ENCODE data around the gene FBRSL1.

The FBRSL1 gene

GRCh38 chr12:132536102-132536876, 46.3 kb downstream of the FBRSL1 start:
- peaks cover 0 to 12% of the 10 kb centered on the region in 2 donors for H3K4me1 ChIP-seq (ENCODE audit: control insufficient read depth in 2 of 2, insufficient read depth in 1 of 2, low read depth in 1 of 2, low read length in 2 of 2)
- no peak overlapping the region for H2BK5ac ChIP-seq (ENCODE audit: low read length)
- WGBS, 2 donors (ENCODE audit: extremely low coverage in 2 of 2, insufficient read length in 2 of 2, insufficient replicate concordance in 1 of 2) = no CpG with 5 or more reads among the region's 16 CpGs
- no peaks in the 10 kb centered on the region for H3K79me1 ChIP-seq (ENCODE audit: low read depth, low read length)
- H4K91ac ChIP-seq (ENCODE audit: low read depth, low read length, poor library complexity) = peak overlapping the region; percentile 18
- H2BK12ac ChIP-seq (ENCODE audit: low read length) = no peak overlapping the region
- peak overlapping the region; percentile 14 for H3K23ac ChIP-seq (ENCODE audit: low read depth, low read length, poor library complexity)
- H3K27ac ChIP-seq (replicated peaks; ENCODE audit: low read length) = no peak overlapping the region
- H3K18ac ChIP-seq (ENCODE audit: low read length) = no peak overlapping the region
- no peak overlapping the region for H3K4me2 ChIP-seq (ENCODE audit: insufficient read depth, low read length, poor library complexity, severe bottlenecking)
- H3K36me3 ChIP-seq (replicated peaks in 1 of 2; ENCODE audit: control insufficient read depth in 2 of 2, insufficient read depth in 2 of 2, low read length in 2 of 2) = peaks cover 0 to 5% of the 10 kb centered on the region in 2 donors
- H3K27me3 ChIP-seq (ENCODE audit: control insufficient read depth in 3 of 3, insufficient read depth in 3 of 3, low read depth in 1 of 3, low read length in 3 of 3) = peaks cover 0 to 4% (median 0%) of the 10 kb centered on the region in 3 experiments
- H2AK5ac ChIP-seq (ENCODE audit: low read depth, low read length) = no peak overlapping the region
- H2BK15ac ChIP-seq (ENCODE audit: low read length) = no peak overlapping the region
- peak overlapping the region; percentile 80 for H3K9ac ChIP-seq (ENCODE audit: low read depth, low read length, poor library complexity)
- no peak overlapping the region for H2BK120ac ChIP-seq (ENCODE audit: low read depth, low read length)
- H3K4me3 ChIP-seq (ENCODE audit: low read length in 2 of 2) = peak overlapping the region in 1 of 2 donors; percentile 28
- H3K9me3 ChIP-seq (replicated peaks in 1 of 2; ENCODE audit: control insufficient read depth in 2 of 2, insufficient read depth in 1 of 2, low read depth in 1 of 2, low read length in 2 of 2) = peaks cover 28 to 54% of the 10 kb centered on the region in 2 donors
- no peak overlapping the region for H3K14ac ChIP-seq (ENCODE audit: low read length)
- H3K4ac ChIP-seq (ENCODE audit: low read length) = no peak overlapping the region
- H2AFZ ChIP-seq (ENCODE audit: low read length) = no peak overlapping the region
- DNase-seq (ENCODE audit: low spot score) = no peak
- H4K8ac ChIP-seq (ENCODE audit: low read depth, low read length) = peak overlapping the region; percentile 45

GRCh38 chr12:132537049-132537448, 47.1 kb downstream of the FBRSL1 start:
- Histone ChIP-seq H3K9me3 (replicated peaks in 1 of 2; ENCODE audit: control insufficient read depth in 2 of 2, insufficient read depth in 1 of 2, low read depth in 1 of 2, low read length in 2 of 2) (peaks cover 21 to 47% of the 10 kb centered on the region in 2 donors), H2BK5ac (ENCODE audit: low read length) (no peak overlapping the region), H3K14ac (ENCODE audit: low read length) (peak overlapping the region; percentile 11), H2BK15ac (ENCODE audit: low read length) (no peak overlapping the region), H3K4me2 (ENCODE audit: insufficient read depth, low read length, poor library complexity, severe bottlenecking) (no peak overlapping the region), H2BK12ac (ENCODE audit: low read length) (no peak overlapping the region), H3K27me3 (ENCODE audit: control insufficient read depth in 3 of 3, insufficient read depth in 3 of 3, low read depth in 1 of 3, low read length in 3 of 3) (peaks cover 0 to 6% (median 0%) of the 10 kb centered on the region in 3 experiments), H2AFZ (ENCODE audit: low read length) (no peak overlapping the region), H3K4me1 (ENCODE audit: control insufficient read depth in 2 of 2, insufficient read depth in 1 of 2, low read depth in 1 of 2, low read length in 2 of 2) (peaks cover 0 to 12% of the 10 kb centered on the region in 2 donors), H3K4ac (ENCODE audit: low read length) (no peak overlapping the region), H3K79me1 (ENCODE audit: low read depth, low read length) (no peaks in the 10 kb centered on the region), H3K9ac (ENCODE audit: low read depth, low read length, poor library complexity) (no peak overlapping the region), H2AK5ac (ENCODE audit: low read depth, low read length) (no peak overlapping the region), H4K8ac (ENCODE audit: low read depth, low read length) (no peak overlapping the region), H3K18ac (ENCODE audit: low read length) (no peak overlapping the region), H3K23ac (ENCODE audit: low read depth, low read length, poor library complexity) (peak overlapping the region; percentile 26), H3K36me3 (replicated peaks in 1 of 2; ENCODE audit: control insufficient read depth in 2 of 2, insufficient read depth in 2 of 2, low read length in 2 of 2) (peaks cover 0 to 5% of the 10 kb centered on the region in 2 donors), H3K4me3 (ENCODE audit: low read length in 2 of 2) (no peak overlapping the region), H3K27ac (replicated peaks; ENCODE audit: low read length) (no peak overlapping the region), H4K91ac (ENCODE audit: low read depth, low read length, poor library complexity) (no peak overlapping the region), H2BK120ac (ENCODE audit: low read depth, low read length) (no peak overlapping the region)
- no peak for DNase-seq (ENCODE audit: low spot score)
- WGBS, 2 donors (ENCODE audit: extremely low coverage in 2 of 2, insufficient read length in 2 of 2, insufficient replicate concordance in 1 of 2) = no CpG with 5 or more reads among the region's 11 CpGs

GRCh38 chr12:132537836-132538662, 48.1 kb downstream of the FBRSL1 start:
- Histone ChIP-seq H4K91ac (ENCODE audit: low read depth, low read length, poor library complexity) (no peak overlapping the region), H4K8ac (ENCODE audit: low read depth, low read length) (no peak overlapping the region), H3K9ac (ENCODE audit: low read depth, low read length, poor library complexity) (peak overlapping the region; percentile 74), H2BK12ac (ENCODE audit: low read length) (no peak overlapping the region), H3K14ac (ENCODE audit: low read length) (peak overlapping the region; percentile 4), H3K36me3 (replicated peaks in 1 of 2; ENCODE audit: control insufficient read depth in 2 of 2, insufficient read depth in 2 of 2, low read length in 2 of 2) (peaks cover 0 to 5% of the 10 kb centered on the region in 2 donors), H3K23ac (ENCODE audit: low read depth, low read length, poor library complexity) (peak overlapping the region; percentile 25), H3K9me3 (replicated peaks in 1 of 2; ENCODE audit: control insufficient read depth in 2 of 2, insufficient read depth in 1 of 2, low read depth in 1 of 2, low read length in 2 of 2) (peaks cover 13 to 40% of the 10 kb centered on the region in 2 donors), H2BK120ac (ENCODE audit: low read depth, low read length) (no peak overlapping the region), H2BK5ac (ENCODE audit: low read length) (no peak overlapping the region), H2AK5ac (ENCODE audit: low read depth, low read length) (no peak overlapping the region), H3K4ac (ENCODE audit: low read length) (no peak overlapping the region), H2BK15ac (ENCODE audit: low read length) (no peak overlapping the region), H3K4me3 (ENCODE audit: low read length in 2 of 2) (no peak overlapping the region), H3K79me1 (ENCODE audit: low read depth, low read length) (no peaks in the 10 kb centered on the region), H2AFZ (ENCODE audit: low read length) (no peak overlapping the region), H3K27me3 (ENCODE audit: control insufficient read depth in 3 of 3, insufficient read depth in 3 of 3, low read depth in 1 of 3, low read length in 3 of 3) (peaks cover 0 to 7% (median 0%) of the 10 kb centered on the region in 3 experiments), H3K4me1 (ENCODE audit: control insufficient read depth in 2 of 2, insufficient read depth in 1 of 2, low read depth in 1 of 2, low read length in 2 of 2) (peaks cover 0 to 19% of the 10 kb centered on the region in 2 donors), H3K4me2 (ENCODE audit: insufficient read depth, low read length, poor library complexity, severe bottlenecking) (no peak overlapping the region), H3K18ac (ENCODE audit: low read length) (peak overlapping the region; percentile 22), H3K27ac (replicated peaks; ENCODE audit: low read length) (no peak overlapping the region)
- no CpG with 5 or more reads among the region's 29 CpGs for WGBS, 2 donors (ENCODE audit: extremely low coverage in 2 of 2, insufficient read length in 2 of 2, insufficient replicate concordance in 1 of 2)
- no peak for DNase-seq (ENCODE audit: low spot score)

GRCh38 chr12:132538663-132538990, 48.7 kb downstream of the FBRSL1 start:
- H2BK15ac ChIP-seq (ENCODE audit: low read length) = no peak overlapping the region
- no peak overlapping the region for H2BK120ac ChIP-seq (ENCODE audit: low read depth, low read length)
- H2AK5ac ChIP-seq (ENCODE audit: low read depth, low read length) = no peak overlapping the region
- no peak overlapping the region for H3K18ac ChIP-seq (ENCODE audit: low read length)
- no peak overlapping the region for H3K23ac ChIP-seq (ENCODE audit: low read depth, low read length, poor library complexity)
- H3K4ac ChIP-seq (ENCODE audit: low read length) = no peak overlapping the region
- H3K4me3 ChIP-seq (ENCODE audit: low read length in 2 of 2) = no peak overlapping the region
- no CpG with 5 or more reads among the region's 4 CpGs for WGBS, 2 donors (ENCODE audit: extremely low coverage in 2 of 2, insufficient read length in 2 of 2, insufficient replicate concordance in 1 of 2)
- H3K36me3 ChIP-seq (replicated peaks in 1 of 2; ENCODE audit: control insufficient read depth in 2 of 2, insufficient read depth in 2 of 2, low read length in 2 of 2) = peaks cover 0 to 5% of the 10 kb centered on the region in 2 donors
- H2BK5ac ChIP-seq (ENCODE audit: low read length) = no peak overlapping the region
- no peak overlapping the region for H2AFZ ChIP-seq (ENCODE audit: low read length)
- no peak overlapping the region for H4K91ac ChIP-seq (ENCODE audit: low read depth, low read length, poor library complexity)
- no peak overlapping the region for H3K14ac ChIP-seq (ENCODE audit: low read length)
- no peak overlapping the region for H2BK12ac ChIP-seq (ENCODE audit: low read length)
- no peak for DNase-seq (ENCODE audit: low spot score)
- H3K79me1 ChIP-seq (ENCODE audit: low read depth, low read length) = no peaks in the 10 kb centered on the region
- H3K9me3 ChIP-seq (replicated peaks in 1 of 2; ENCODE audit: control insufficient read depth in 2 of 2, insufficient read depth in 1 of 2, low read depth in 1 of 2, low read length in 2 of 2) = peaks cover 8 to 36% of the 10 kb centered on the region in 2 donors
- peaks cover 0 to 7% (median 0%) of the 10 kb centered on the region in 3 experiments for H3K27me3 ChIP-seq (ENCODE audit: control insufficient read depth in 3 of 3, insufficient read depth in 3 of 3, low read depth in 1 of 3, low read length in 3 of 3)
- no peak overlapping the region for H3K9ac ChIP-seq (ENCODE audit: low read depth, low read length, poor library complexity)
- H3K4me1 ChIP-seq (ENCODE audit: control insufficient read depth in 2 of 2, insufficient read depth in 1 of 2, low read depth in 1 of 2, low read length in 2 of 2) = peaks cover 0 to 19% of the 10 kb centered on the region in 2 donors
- H4K8ac ChIP-seq (ENCODE audit: low read depth, low read length) = no peak overlapping the region
- H3K4me2 ChIP-seq (ENCODE audit: insufficient read depth, low read length, poor library complexity, severe bottlenecking) = no peak overlapping the region
- H3K27ac ChIP-seq (replicated peaks; ENCODE audit: low read length) = no peak overlapping the region
